OCI-LY3 (cell line): ENCODE data around the gene OR2B2.

ENCODE experiments used
- H2AFZ ChIP-seq: fragments of 200-600, 300-600 bp; shearing (Covaris generic); 2 replicates; pipeline ENCODE4 v1.6.0; 2014; ENCODE audit warnings: antibody characterized with exemption, low read depth, low read length
- H3K27ac ChIP-seq: fragments of 200-600, 300-600 bp; sonication (generic); 2 replicates; pipeline ENCODE4 v1.5.1; 2014; ENCODE audit warnings: mild to moderate bottlenecking, low read length, moderate library complexity, mixed read lengths
- H3K27me3 ChIP-seq: fragments of 200-600, 300-600 bp; sonication (generic); 2 replicates; pipeline ENCODE4 v1.6.1; 2014; ENCODE audit warnings: low read depth, low read length, mixed read lengths
- H3K36me3 ChIP-seq: fragments of 200-600, 300-600 bp; sonication (generic); replicated peaks from 2 replicates; pipeline ENCODE3; 2014; ENCODE audit warnings: low read depth, low read length, mixed read lengths
- H3K4me1 ChIP-seq: fragments of 300-600, 200-600 bp; sonication (generic); 2 replicates; pipeline ENCODE4 v1.6.1; 2014; ENCODE audit warnings: low read length, mixed read lengths
- H3K4me2 ChIP-seq: fragments of 200-600, 300-600 bp; sonication (generic); 2 replicates; pipeline ENCODE4 v1.6.1; 2014; ENCODE audit warnings: low read length, mixed read lengths
- H3K4me3 ChIP-seq: fragments of 300-600, 200-600 bp; sonication (generic); 2 replicates; pipeline ENCODE4 v1.5.1; 2014; ENCODE audit warnings: antibody characterized with exemption, mild to moderate bottlenecking, low read length, moderate library complexity
- H3K79me2 ChIP-seq: fragments of 300-600, 200-600 bp; shearing (Covaris generic); 2 replicates; pipeline ENCODE4 v1.6.1; 2014; ENCODE audit warnings: mild to moderate bottlenecking, low read length, mixed read lengths
- H3K9ac ChIP-seq: fragments of 300-600, 200-600 bp; shearing (Covaris generic); 2 replicates; pipeline ENCODE4 v1.6.0; 2014; ENCODE audit warnings: mild to moderate bottlenecking, low read length, moderate library complexity
- H3K9me3 ChIP-seq: fragments of 200-600, 300-600 bp; shearing (Covaris generic); 2 replicates; pipeline ENCODE4 v1.6.1; 2014; ENCODE audit warnings: low read length, mixed read lengths; ENCODE audit not compliant: insufficient read depth
- H4K20me1 ChIP-seq: fragments of 200-600, 300-600 bp; sonication (generic); 2 replicates; pipeline ENCODE4 v1.6.1; 2016; ENCODE audit warnings: low read length, mixed read lengths; ENCODE audit not compliant: insufficient read depth
- EZH2phosphoT487 ChIP-seq: fragments of 200-600 bp; shearing (Covaris generic); IDR thresholded peaks from 2 replicates; pipeline ENCODE4 v1.6.1; 2018; ENCODE audit warnings: antibody characterized with exemption, mixed run types, low read depth
- TF ChIP-seq, protein P1 (sequence below): fragments of 200-600, 300-600 bp; sonication (generic); IDR thresholded peaks from 2 replicates; pipeline ENCODE4 v1.5.1; 2014; ENCODE audit warnings: antibody characterized with exemption, low read length, low read depth

Gene OR2B2

DNA sequence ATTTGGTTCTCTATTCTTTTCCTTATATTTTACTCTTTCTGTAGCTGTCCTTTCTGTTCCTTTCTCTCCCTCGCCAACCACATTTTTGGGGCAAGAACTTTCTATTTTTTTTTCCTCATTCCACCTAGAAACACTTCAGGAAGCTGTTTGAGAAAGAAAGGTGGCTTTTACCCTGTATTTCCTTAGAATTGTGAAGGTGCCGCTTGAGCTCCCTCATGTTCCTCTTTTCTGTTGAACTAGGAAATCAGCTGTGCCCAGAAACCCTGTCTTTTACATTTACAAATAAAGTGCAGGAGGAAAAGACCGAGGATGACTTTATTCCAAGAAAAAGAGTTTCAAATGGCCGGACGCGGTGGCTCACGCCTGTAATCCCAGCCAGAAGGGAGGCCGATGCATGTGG is 38.2 kb downstream of the OR2B2 start:
- Histone ChIP-seq H2AFZ (no peak overlapping the region), H3K9ac (no peak overlapping the region), H3K9me3 (peaks cover 23% of the 10 kb centered on the region; the same call in 1 of the 2 replicates), H3K36me3 (no peaks in the 10 kb centered on the region), H3K27me3 (no peaks in the 10 kb centered on the region), H4K20me1 (no peaks in the 10 kb centered on the region), H3K4me2 (no peak overlapping the region), H3K4me3 (no peak overlapping the region), H3K79me2 (no peaks in the 10 kb centered on the region), H3K4me1 (no peaks in the 10 kb centered on the region), H3K27ac (no peak overlapping the region)
- TF ChIP-seq EZH2phosphoT487 = no peak
- TF ChIP-seq, protein P1, sequence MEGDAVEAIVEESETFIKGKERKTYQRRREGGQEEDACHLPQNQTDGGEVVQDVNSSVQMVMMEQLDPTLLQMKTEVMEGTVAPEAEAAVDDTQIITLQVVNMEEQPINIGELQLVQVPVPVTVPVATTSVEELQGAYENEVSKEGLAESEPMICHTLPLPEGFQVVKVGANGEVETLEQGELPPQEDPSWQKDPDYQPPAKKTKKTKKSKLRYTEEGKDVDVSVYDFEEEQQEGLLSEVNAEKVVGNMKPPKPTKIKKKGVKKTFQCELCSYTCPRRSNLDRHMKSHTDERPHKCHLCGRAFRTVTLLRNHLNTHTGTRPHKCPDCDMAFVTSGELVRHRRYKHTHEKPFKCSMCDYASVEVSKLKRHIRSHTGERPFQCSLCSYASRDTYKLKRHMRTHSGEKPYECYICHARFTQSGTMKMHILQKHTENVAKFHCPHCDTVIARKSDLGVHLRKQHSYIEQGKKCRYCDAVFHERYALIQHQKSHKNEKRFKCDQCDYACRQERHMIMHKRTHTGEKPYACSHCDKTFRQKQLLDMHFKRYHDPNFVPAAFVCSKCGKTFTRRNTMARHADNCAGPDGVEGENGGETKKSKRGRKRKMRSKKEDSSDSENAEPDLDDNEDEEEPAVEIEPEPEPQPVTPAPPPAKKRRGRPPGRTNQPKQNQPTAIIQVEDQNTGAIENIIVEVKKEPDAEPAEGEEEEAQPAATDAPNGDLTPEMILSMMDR = no peak

DNA sequence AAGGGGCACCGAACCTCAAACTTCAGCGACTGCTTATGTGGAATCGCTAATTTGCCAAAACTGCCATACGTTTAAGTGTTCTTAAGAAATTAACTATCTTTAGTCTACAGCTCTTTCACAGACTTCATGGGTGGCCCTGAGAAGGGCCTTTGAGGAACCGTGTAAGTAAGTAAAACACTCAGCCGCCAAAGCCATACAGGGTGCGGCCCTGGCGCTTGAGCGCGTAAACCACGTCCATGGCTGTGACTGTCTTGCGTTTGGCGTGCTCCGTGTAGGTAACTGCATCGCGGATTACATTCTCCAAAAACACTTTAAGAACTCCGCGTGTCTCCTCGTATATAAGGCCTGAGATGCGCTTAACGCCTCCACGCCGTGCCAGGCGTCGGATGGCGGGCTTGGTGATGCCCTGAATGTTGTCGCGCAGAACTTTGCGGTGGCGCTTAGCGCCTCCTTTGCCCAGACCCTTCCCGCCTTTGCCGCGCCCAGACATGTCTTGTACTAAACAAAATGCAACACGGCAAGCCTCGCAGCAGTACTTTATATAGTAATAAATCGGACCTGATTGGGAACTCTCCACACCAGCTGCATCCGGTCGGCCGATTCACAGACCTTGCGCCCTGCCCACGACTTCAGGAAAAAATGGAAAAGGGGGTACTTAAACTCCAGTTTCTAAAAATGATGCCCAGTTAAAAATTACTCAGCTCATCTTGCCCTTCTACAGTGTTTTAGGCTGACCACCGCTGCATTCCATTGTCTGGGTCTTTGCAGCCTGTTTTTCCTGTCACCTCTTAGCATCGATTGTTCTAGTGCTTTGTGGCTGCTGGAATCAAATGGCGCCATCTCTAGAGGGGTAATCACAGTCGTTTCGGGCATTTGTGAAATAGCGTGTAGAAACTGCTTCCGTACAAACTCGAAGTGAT is 38.9 kb downstream of the OR2B2 start:
- TF ChIP-seq EZH2phosphoT487 = no peak
- TF ChIP-seq, protein P1 = no peak
- Histone ChIP-seq H3K27ac (no peak overlapping the region), H3K36me3 (no peaks in the 10 kb centered on the region), H2AFZ (no peak overlapping the region), H4K20me1 (no peaks in the 10 kb centered on the region), H3K4me2 (no peak overlapping the region), H3K27me3 (no peaks in the 10 kb centered on the region), H3K4me1 (no peaks in the 10 kb centered on the region), H3K79me2 (no peaks in the 10 kb centered on the region), H3K9ac (no peak overlapping the region), H3K4me3 (no peak overlapping the region), H3K9me3 (peaks cover 23% of the 10 kb centered on the region; the same call in 1 of the 2 replicates)

DNA sequence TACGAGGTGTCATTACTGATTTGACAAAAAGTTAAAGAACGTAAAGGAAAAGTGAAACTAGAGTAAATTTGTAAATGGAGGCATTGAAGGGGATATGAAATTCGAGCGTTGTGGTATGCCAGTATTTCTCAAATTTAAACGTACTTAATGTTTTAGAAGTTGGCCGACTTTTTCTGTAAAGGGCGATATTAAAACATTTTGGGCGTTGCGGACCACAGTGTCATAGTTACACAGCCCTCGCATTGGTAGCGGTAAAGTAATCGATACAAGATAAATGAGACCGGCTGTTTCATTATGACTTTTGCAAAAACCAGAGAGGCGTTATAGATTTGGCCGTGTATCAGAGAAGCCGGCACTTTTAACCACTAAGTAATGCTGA is 39.6 kb downstream of the OR2B2 start:
- H2AFZ ChIP-seq = no peak overlapping the region
- peaks cover 23% of the 10 kb centered on the region; the same call in 1 of the 2 replicates for H3K9me3 ChIP-seq
- H4K20me1 ChIP-seq = no peaks in the 10 kb centered on the region
- H3K79me2 ChIP-seq = no peaks in the 10 kb centered on the region
- H3K36me3 ChIP-seq = no peaks in the 10 kb centered on the region
- no peak for TF ChIP-seq EZH2phosphoT487
- TF ChIP-seq, protein P1 = no peak
- H3K4me3 ChIP-seq = no peak overlapping the region
- no peaks in the 10 kb centered on the region for H3K4me1 ChIP-seq
- H3K4me2 ChIP-seq = no peak overlapping the region
- H3K9ac ChIP-seq = no peak overlapping the region
- H3K27ac ChIP-seq = no peak overlapping the region
- H3K27me3 ChIP-seq = no peaks in the 10 kb centered on the region

DNA sequence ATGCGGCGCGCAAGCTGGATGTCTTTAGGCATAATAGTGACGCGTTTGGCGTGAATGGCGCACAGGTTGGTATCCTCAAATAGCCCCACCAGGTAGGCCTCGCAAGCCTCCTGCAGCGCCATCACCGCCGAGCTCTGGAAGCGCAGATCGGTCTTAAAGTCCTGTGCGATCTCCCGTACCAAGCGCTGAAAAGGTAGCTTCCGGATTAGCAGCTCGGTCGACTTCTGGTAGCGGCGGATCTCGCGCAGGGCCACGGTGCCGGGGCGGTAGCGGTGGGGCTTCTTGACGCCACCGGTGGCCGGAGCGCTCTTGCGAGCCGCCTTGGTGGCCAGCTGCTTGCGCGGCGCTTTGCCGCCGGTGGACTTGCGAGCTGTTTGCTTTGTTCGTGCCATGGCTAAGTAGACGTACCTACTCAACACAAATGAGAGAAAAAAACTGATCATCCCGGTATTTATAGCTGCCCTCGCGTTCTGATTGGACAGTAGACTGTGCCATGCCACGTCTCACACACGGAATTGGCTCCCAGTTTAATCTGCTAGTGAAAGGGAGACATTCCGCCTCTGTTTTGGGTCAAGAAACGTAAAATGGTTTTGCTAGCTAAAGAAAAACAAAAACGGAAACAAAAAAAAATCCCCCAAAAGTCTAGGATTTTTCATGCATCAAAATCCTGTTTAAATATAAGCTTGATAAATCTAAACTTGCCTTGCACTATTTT is 40.1 kb downstream of the OR2B2 start:
- H3K4me2 ChIP-seq = no peak overlapping the region
- peaks cover 23% of the 10 kb centered on the region; the same call in 1 of the 2 replicates for H3K9me3 ChIP-seq
- H3K4me1 ChIP-seq = no peaks in the 10 kb centered on the region
- H3K4me3 ChIP-seq = no peak overlapping the region
- H3K9ac ChIP-seq = no peak overlapping the region
- no peaks in the 10 kb centered on the region for H3K79me2 ChIP-seq
- no peak overlapping the region for H2AFZ ChIP-seq
- H4K20me1 ChIP-seq = no peaks in the 10 kb centered on the region
- TF ChIP-seq, protein P1 = no peak
- no peak for TF ChIP-seq EZH2phosphoT487
- H3K36me3 ChIP-seq = no peaks in the 10 kb centered on the region
- no peak overlapping the region for H3K27ac ChIP-seq
- H3K27me3 ChIP-seq = no peaks in the 10 kb centered on the region
